GM21423 (cell line): ENCODE measurements around the gene SERPING1.

Experiments
- ATAC-seq: cut with Tn5 transposase; IDR thresholded peaks from one replicate; pipeline ENCODE4 v1.9.1; 2021; ENCODE audit warnings: mild to moderate bottlenecking, moderate library complexity; ENCODE audit not compliant: unreplicated experiment

Gene SERPING1

DNA sequence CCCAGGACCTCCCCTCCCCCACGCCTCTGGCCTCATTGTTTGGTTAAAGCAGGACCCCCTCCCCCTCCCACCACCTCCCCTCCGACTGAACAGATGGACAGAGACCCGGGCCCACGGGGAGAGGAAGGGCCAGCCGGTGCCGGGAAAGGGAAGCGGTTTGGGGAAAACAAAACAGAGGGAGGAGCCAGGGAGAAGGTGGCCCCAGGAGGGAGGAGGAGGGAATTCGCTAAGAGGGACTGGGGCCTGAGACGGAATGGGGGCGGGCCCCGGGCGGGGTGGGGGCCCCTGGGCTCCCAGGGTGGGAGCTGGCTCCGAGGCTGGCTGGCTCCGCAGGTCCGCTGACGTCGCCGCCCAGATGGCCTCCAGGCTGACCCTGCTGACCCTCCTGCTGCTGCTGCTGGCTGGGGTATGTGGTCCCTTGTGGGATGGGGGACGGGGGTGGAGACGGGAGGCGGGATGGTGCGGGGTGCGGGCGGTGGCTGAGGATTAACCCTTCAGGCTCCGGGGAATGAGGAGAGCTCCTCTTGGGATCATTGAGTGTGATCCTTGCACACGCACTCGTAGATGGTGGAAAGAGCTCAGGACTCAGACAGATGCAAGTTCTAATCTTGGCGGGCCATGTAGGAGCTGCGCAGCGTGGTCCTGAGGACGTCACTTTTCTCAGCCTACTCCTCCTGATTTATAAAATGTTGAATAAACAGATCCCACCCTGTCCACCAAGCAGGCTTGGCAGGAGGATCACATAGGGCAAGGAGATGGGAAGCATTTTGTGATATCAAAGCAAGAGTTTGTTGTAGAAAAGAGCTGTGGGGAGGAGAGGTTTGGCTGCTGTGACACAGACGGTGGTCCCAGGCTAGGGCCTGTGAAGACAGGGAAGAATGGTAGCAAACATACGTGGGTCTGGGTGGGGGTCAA is 688 bp downstream of the SERPING1 start:
- ATAC-seq, result no peak

- ATAC-seq, result no peak
Measured at GRCh38 chr11:57598831-57599155, 1.3 kb downstream of the SERPING1 start.

DNA sequence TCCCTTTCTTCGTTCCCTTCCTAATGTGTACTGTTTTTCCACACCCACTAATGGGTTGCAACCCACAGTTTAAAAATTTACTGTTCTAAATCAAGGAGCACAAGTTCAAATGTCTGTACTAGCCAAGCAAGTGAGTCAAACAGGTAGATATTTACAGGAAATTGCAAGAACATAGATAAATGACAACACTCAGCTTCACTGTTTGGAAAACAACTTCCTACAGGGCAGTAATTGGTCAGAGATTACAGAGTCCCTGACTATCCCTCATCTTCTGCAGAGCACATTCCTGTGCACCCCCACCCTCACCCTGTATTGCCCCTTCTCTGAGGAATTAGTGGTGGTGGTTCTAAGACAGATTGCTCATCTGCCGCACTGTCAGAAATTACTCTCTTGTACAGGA is 1.9 kb downstream of the SERPING1 start:
- no peak for ATAC-seq

DNA sequence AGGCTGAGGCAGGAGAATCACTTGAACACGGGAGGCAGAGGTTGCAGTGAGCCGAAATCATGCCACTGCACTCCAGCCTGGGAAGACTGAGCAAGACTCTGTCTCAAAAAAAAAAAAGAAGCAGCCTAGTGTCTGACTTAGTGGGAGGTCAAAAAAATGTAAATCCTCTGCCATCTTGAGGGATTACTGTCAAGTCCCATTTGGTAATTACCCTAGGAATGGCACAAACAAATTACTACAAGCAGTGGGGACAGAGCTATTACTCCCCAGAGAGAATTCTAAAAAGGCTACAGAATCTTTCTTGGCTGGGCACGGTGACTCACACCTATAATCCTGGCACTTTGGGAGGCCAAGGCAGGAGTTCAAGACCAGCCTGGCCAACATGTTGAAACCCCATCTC is 3.8 kb downstream of the SERPING1 start:
- ATAC-seq, result no peak

DNA sequence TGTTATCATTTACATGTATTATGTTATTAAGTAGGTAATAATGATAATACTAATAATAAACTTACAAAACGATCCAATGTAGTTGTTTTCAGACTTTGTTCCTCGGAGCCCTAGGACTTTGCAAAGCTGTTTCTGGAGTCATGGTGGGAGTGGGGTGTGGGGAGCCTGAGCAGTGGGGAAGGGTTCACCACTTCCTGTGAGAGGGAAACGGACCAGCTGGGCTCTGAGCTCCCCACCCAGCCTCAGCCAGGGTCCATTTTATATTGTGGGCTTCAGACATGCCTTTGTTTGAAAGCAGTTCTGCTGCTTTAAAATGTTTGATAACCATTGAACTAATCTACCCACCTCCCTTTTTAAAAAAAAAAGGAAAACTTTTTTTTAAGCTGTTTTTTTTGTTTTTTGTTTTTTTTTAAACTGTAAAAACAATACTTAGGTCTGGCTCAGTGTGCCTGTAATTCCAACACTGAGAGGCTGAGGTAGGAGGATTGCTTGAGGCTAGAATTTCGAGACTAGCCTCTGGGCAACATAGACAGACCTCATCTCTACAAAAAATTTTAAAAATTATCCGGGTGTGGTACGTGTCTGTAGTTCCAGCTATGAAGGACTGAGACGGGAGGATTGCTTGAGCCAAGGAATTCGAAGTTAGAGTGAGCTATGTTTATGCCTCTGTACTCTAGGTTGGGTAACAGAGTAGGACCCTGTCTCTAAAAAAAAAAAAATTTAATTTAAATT is 7.0 kb downstream of the SERPING1 start:
- ATAC-seq, result no peak

DNA sequence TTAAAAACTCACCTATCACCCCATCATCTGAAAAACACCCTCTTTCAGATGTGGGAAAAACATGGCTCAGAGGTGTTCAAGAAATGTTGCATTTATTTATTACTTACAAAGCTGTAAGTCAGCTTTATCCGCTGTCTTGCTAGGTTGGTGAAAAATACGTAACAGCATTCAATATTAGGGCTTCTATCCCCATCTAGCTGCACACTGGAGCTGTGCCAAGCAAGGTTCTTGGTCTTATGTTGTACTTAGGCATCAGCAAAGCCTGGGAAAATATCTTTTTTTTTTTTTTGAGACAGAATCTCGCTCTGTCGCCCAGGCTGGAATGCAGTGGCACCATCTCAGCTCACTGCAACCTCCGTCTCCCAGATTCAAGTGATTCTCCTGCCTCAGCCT is 7.5 kb downstream of the SERPING1 start:
- no peak for ATAC-seq

DNA sequence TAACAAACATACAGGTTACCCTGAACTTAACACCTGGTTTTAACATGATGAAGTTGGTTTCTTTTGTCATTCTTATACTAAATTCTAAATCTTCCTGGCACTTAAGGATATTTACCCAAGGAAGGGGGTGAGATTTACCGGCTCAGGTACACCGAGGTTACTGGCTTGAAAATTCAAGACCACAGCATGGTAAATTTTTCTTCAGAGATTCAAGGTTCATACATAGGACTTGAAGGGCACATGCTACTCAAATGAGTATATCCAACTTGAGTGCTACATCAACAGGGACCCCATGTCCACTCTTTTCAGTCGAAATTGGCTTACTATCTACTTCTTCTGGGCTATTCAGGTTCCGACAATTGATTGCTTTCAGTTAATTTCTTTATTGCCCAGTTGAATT is 12.7 kb downstream of the SERPING1 start:
- no peak for ATAC-seq

DNA sequence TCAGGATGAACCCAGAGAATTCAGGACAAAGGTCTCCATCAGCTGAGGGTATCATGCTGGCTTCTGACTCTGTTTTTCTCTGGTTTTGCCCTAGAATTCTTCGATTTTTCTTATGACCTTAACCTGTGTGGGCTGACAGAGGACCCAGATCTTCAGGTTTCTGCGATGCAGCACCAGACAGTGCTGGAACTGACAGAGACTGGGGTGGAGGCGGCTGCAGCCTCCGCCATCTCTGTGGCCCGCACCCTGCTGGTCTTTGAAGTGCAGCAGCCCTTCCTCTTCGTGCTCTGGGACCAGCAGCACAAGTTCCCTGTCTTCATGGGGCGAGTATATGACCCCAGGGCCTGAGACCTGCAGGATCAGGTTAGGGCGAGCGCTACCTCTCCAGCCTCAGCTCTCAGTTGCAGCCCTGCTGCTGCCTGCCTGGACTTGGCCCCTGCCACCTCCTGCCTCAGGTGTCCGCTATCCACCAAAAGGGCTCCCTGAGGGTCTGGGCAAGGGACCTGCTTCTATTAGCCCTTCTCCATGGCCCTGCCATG is 16.8 kb downstream of the SERPING1 start:
- no peak for ATAC-seq

GRCh38 chr11:57615308-57615707 is 17.8 kb downstream of the SERPING1 start:
- ATAC-seq, result no peak

DNA sequence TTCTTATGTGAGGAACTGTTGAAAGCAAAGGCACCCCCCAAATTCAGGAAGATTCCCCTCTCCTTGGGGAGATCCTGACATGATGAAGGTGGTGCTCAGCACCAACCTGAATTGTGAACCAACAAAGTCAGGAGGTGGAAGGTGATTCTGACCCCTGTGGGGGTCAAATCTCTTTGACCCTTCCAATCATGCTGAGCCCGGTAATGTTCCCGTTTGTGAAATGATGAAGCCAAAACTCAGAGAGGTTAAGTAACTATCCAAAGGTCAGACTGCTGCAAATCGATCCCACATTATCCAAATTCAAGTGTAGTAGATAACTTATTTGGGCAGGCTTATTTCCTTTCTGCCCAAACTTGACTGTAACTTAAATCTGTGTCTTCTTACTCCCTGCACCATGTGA is 19.1 kb downstream of the SERPING1 start:
- ATAC-seq, result no peak

DNA sequence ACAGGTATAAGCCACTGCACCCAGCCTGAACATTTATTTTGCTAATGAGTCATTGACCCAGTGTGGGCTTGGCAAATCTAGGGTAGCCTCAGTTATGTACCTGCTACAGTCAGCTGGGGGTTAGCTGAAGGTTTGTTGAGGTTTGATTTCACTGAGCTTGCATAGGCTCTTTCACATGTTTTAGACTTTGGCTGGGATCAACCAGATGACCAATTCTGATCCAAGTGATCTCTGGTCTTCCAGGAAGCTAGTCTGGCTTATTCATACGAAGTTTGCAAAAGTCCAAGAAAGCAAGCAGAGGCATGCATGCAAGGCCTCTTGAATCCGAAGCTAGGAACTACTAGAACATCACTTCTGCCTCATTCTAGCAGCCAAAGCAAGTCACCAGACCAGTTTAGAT is 21.0 kb downstream of the SERPING1 start:
- ATAC-seq, result no peak

DNA sequence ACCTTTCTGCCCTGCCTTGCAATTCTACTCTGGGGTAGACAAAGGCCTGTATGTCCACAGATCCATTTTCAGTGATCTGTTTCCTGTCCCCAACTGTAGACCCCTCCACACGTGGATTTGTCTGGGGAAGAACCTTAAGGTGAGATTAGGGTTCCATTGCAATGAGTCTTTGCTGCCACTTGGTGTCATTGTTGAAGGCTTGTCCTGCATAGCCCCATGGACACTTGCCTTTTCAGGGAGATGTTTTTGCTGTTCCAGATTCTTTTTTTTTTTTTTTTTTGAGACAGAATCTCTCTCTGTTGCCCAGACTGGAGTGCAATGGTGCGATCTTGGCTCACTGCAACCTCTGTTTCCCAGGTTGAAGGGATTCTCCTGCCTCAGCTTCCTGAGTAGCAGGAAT is 21.8 kb downstream of the SERPING1 start:
- no peak for ATAC-seq

- ATAC-seq, result no peak
Measured at GRCh38 chr11:57620467-57620866, 23.0 kb downstream of the SERPING1 start.

- no peak for ATAC-seq
Measured at GRCh38 chr11:57622263-57622662, 24.8 kb downstream of the SERPING1 start.

- no peak for ATAC-seq
Measured at GRCh38 chr11:57624864-57625263, 27.4 kb downstream of the SERPING1 start.

GRCh38 chr11:57626895-57627294 is 29.4 kb downstream of the SERPING1 start:
- no peak for ATAC-seq

DNA sequence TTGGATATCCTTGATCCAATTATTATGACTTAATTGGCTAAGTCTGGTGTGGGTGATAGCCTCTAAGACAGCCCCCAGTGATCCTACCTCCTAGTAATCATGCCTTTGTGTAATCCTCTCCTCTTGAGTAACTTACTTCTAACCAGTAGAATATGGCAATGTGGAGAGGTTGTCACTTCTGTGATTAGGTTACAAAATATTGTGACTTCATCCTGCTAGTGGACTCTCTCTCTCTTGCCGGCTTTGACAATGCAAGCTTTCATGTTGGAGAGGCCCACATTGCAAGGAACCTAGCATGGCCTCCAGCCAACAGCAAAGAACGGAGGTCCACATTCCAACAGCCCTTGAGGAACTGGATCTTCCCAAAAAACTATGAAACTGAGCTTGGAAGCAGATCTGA is 32.7 kb downstream of the SERPING1 start:
- ATAC-seq, result no peak

DNA sequence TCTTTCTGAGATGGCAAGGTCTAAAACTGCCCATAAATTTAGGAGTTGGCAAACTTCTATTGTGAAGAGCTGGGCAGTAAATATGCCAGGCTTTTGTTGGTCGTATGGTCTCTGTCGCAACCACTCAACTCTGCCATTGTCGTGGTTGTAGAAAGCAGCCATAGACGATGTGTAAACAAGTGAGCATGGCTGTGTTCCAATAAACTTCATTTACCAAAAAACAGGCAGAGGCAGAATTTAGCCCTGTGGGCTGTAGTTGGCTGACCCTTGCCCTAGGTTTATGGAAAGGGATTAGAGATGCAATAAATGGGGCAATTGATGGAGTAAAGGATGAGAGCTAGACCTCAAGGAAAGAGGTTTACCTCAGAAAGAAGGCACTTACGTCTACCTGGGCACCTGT is 34.6 kb downstream of the SERPING1 start:
- no peak for ATAC-seq

DNA sequence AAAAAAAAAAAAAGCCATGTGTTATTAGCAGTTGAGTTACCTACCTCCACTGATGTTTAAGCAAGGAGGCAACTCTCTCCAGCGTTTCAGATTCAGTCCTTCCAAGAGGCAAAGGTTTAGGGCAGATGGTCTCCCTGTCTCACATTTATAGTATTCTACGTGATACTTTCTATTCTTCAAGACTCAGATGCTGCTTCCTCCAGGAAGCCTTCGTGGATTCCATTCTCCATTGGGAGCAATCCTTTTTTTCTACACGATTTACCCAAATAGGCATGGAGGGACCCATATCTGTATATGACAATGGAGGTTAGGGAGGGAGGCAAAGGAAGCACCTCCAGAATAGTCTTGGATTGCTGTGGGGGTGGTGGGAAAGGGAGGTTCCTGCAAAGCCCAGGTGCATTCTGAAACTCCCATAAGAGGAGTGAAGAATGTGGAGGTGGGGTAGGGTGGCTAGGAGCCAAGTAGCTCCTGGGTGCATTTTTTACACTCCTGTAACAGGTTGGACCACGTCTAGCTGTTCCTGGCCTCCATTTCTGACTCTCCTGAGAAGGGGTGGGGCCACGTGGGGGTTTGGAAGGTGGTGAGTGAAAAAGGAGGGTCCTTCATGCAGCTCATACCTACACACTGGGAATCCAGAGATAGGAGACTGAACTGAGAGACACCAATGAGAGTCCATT is 36.0 kb downstream of the SERPING1 start:
- ATAC-seq, result no peak

GRCh38 chr11:57634311-57634710 is 36.8 kb downstream of the SERPING1 start:
- ATAC-seq, result no peak

DNA sequence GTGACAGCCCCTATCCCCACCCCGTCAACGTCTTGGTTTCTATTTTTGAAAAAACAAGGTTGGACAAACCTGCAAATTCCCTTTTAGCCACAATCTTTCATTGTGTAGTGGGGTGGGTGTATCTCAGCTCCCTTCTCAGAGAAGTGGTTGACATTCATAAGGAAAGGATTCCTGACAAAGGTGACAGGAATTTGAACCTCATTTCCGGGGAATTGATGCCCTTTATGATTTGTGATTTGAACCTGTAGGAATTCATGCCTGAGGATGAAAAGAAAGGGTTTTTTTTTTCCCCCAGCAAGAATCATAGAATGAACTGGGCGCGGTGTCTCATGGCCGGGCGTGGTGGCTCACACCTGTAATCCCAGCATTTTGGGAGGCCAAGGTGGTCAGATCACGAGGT is 37.8 kb downstream of the SERPING1 start:
- ATAC-seq, result no peak

GRCh38 chr11:57637626-57638004 is 40.1 kb downstream of the SERPING1 start:
- no peak for ATAC-seq
